Stimulated activated CD4-positive, alpha-beta T cell treated with anti-CD3 and anti-CD28 coated beads, Interleukin-1b, Interleukin-23, amount 100 ng/mL, for 4 hours (primary cell): ENCODE measurements around the gene ESF1.

Experiments used
- DNase-seq, 2 donors: peaks; one replicate each; pipeline ENCODE4 v3.0.0-alpha.2; 2020; ENCODE audit warnings: low read depth in 2 of 2

The ESF1 gene

GRCh38 chr20:13681248-13682125 lies 103.2 kb downstream of the ESF1 start:
- no peak for DNase-seq

GRCh38 chr20:13678944-13679343 lies 105.8 kb downstream of the ESF1 start:
- DNase-seq: no peak

GRCh38 chr20:13677241-13677640 lies 107.5 kb downstream of the ESF1 start:
- no peak for DNase-seq

GRCh38 chr20:13676682-13677081 lies 108.0 kb downstream of the ESF1 start:
- no peak for DNase-seq

- no peak for DNase-seq
Observed at GRCh38 chr20:13672690-13673089, 112.0 kb downstream of the ESF1 start.

- DNase-seq: no peak
Observed at GRCh38 chr20:13671916-13672378, 112.8 kb downstream of the ESF1 start.

- no peak for DNase-seq
Observed at GRCh38 chr20:13671512-13671911, 113.2 kb downstream of the ESF1 start.

- DNase-seq: no peak
Observed at GRCh38 chr20:13670160-13670559, 114.6 kb downstream of the ESF1 start.

- no peak for DNase-seq
Observed at GRCh38 chr20:13665709-13666395, 118.9 kb downstream of the ESF1 start.
